Thyroid gland (tissue), 4 donors: ENCODE results near the gene ARHGAP15.

Experiments
- POLR2A ChIP-seq, 2 donors: fragments of 450-650 bp; IDR thresholded peaks; one replicate each; pipeline ENCODE4 v1.6.1; 2017; ENCODE audit warnings: antibody characterized with exemption in 2 of 2, mild to moderate bottlenecking in 2 of 2, moderate library complexity in 1 of 2
- TF ChIP-seq, protein P1 (sequence below), 6 experiments: fragments of 200-600 bp in 3 of 6; fragments of 450-650 bp in 3 of 6; sonication (generic) in 3 of 6; IDR thresholded peaks; one replicate each; pipeline ENCODE4 v1.5.1; 2016 to 2019; ENCODE audit warnings: antibody characterized with exemption in 6 of 6, mild to moderate bottlenecking in 2 of 6, inconsistent platforms in 1 of 6, moderate library complexity in 1 of 6

DNA sequence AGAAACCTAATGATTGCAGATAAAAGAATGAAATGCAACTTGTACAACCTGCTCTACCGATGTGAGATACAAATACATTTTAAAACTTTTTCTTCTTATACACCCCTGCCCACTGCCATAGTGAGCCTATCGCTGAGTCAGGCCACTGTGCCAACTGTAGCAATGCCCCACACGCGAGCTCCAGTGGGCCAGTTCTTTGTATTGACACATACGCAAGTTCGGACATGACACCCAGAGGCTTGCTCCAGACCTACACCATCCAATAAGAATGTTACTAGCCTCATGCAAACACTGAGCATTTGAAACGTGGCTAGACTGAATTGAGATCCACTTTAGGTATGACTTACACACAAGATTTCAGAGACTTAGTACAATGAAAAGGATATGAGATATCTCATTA is 340.1 kb downstream of the ARHGAP15 start:
- TF ChIP-seq, protein P1, sequence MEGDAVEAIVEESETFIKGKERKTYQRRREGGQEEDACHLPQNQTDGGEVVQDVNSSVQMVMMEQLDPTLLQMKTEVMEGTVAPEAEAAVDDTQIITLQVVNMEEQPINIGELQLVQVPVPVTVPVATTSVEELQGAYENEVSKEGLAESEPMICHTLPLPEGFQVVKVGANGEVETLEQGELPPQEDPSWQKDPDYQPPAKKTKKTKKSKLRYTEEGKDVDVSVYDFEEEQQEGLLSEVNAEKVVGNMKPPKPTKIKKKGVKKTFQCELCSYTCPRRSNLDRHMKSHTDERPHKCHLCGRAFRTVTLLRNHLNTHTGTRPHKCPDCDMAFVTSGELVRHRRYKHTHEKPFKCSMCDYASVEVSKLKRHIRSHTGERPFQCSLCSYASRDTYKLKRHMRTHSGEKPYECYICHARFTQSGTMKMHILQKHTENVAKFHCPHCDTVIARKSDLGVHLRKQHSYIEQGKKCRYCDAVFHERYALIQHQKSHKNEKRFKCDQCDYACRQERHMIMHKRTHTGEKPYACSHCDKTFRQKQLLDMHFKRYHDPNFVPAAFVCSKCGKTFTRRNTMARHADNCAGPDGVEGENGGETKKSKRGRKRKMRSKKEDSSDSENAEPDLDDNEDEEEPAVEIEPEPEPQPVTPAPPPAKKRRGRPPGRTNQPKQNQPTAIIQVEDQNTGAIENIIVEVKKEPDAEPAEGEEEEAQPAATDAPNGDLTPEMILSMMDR (IDR thresholded peaks at IDR 0.05), result no peak
- TF ChIP-seq POLR2A (IDR thresholded peaks at IDR 0.05), result no peak
